Liver (tissue), 3 donors: ENCODE results near the gene ZNF423.

Experiments used
- RAD21 ChIP-seq, 2 donors: IDR thresholded peaks; 2 replicates each; pipeline ENCODE4 v1.6.1; 2016; ENCODE audit warnings: antibody characterized with exemption in 2 of 2, mild to moderate bottlenecking in 2 of 2
- TAF1 ChIP-seq: conservative IDR thresholded peaks from 2 replicates; pipeline ENCODE4 v1.6.1; 2016; ENCODE audit warnings: antibody characterized with exemption, mild to moderate bottlenecking
- YY1 ChIP-seq: IDR thresholded peaks from 2 replicates; pipeline ENCODE4 v1.6.1; 2016; ENCODE audit warnings: antibody characterized with exemption, mild to moderate bottlenecking
- TF ChIP-seq, protein P1 (sequence below): fragments of 150-350 bp; IDR thresholded peaks from 2 replicates; pipeline ENCODE4 v1.5.1; 2017; ENCODE audit warnings: improper control_type of control experiment, low read depth, low read length; ENCODE audit not compliant: missing input control
- TF ChIP-seq, protein P2 (sequence below): IDR thresholded peaks from 2 replicates; pipeline ENCODE4 v1.6.1; 2016; ENCODE audit warnings: antibody characterized with exemption, mild to moderate bottlenecking
- TF ChIP-seq, protein P3 (sequence below): IDR thresholded peaks from 2 replicates; pipeline ENCODE4 v1.6.1; 2016; ENCODE audit warnings: antibody characterized with exemption
- donor health status: healthy.
- donor health status: healthy.

DNA sequence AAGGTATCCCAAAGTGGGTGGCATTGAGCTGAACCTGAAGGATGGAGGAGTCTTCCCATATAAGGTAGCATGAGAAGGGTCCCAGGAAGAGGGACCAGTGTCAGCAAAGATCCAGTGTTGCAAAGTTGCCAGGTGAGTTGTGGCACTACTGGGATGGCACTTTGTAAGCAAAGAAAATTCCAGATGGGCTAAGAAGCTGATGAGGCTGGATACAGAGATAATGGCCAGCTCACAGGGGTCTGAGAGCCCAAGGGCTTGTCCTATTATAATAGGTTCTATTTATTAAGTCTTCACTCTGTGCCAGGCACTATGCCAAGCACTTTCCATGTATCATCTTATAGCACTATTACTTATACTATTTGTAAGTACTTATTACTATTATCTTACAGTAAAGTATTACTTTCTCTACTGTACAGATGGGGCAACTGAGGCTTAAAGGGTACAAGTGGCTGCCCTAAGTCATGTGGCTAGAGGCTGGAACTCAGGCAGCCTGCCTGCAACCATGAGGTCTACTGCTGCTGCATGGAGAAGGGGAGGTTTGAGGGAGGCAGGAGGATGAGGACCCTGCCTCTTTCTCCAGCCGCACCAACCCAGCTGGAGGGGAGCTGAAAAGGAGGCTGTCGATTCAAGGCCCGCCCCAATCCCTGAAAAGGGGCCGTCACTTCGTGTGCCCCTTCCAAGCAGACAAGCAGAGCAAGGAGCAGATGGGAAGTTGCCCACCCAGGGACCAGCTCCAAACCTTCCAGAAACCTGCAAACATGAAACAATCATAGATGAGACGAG is 395.8 kb downstream of the ZNF423 start:
- TF ChIP-seq, protein P1, sequence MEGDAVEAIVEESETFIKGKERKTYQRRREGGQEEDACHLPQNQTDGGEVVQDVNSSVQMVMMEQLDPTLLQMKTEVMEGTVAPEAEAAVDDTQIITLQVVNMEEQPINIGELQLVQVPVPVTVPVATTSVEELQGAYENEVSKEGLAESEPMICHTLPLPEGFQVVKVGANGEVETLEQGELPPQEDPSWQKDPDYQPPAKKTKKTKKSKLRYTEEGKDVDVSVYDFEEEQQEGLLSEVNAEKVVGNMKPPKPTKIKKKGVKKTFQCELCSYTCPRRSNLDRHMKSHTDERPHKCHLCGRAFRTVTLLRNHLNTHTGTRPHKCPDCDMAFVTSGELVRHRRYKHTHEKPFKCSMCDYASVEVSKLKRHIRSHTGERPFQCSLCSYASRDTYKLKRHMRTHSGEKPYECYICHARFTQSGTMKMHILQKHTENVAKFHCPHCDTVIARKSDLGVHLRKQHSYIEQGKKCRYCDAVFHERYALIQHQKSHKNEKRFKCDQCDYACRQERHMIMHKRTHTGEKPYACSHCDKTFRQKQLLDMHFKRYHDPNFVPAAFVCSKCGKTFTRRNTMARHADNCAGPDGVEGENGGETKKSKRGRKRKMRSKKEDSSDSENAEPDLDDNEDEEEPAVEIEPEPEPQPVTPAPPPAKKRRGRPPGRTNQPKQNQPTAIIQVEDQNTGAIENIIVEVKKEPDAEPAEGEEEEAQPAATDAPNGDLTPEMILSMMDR, result no peak
- TF ChIP-seq, protein P2, sequence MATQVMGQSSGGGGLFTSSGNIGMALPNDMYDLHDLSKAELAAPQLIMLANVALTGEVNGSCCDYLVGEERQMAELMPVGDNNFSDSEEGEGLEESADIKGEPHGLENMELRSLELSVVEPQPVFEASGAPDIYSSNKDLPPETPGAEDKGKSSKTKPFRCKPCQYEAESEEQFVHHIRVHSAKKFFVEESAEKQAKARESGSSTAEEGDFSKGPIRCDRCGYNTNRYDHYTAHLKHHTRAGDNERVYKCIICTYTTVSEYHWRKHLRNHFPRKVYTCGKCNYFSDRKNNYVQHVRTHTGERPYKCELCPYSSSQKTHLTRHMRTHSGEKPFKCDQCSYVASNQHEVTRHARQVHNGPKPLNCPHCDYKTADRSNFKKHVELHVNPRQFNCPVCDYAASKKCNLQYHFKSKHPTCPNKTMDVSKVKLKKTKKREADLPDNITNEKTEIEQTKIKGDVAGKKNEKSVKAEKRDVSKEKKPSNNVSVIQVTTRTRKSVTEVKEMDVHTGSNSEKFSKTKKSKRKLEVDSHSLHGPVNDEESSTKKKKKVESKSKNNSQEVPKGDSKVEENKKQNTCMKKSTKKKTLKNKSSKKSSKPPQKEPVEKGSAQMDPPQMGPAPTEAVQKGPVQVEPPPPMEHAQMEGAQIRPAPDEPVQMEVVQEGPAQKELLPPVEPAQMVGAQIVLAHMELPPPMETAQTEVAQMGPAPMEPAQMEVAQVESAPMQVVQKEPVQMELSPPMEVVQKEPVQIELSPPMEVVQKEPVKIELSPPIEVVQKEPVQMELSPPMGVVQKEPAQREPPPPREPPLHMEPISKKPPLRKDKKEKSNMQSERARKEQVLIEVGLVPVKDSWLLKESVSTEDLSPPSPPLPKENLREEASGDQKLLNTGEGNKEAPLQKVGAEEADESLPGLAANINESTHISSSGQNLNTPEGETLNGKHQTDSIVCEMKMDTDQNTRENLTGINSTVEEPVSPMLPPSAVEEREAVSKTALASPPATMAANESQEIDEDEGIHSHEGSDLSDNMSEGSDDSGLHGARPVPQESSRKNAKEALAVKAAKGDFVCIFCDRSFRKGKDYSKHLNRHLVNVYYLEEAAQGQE, result no peak
- TF ChIP-seq TAF1, result no peak
- TF ChIP-seq YY1, result no peak
- TF ChIP-seq, protein P3, sequence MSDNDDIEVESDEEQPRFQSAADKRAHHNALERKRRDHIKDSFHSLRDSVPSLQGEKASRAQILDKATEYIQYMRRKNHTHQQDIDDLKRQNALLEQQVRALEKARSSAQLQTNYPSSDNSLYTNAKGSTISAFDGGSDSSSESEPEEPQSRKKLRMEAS, result no peak
- TF ChIP-seq RAD21 (IDR thresholded peaks at IDR 0.05), result no peak
